GM10266 (cell line): Measurements from ENCODE around the gene CDKAL1.

Experiments
- DNase-seq: peaks from one replicate; pipeline ENCODE4 v3.0.0; 2012; ENCODE audit errors: extremely low spot score
- CTCF ChIP-seq: IDR thresholded peaks from 2 replicates; pipeline ENCODE4 v1.5.1; 2012; ENCODE audit warnings: mild to moderate bottlenecking, low read depth; ENCODE audit not compliant: control insufficient read depth, insufficient read depth; ENCODE audit errors: missing control alignments

The CDKAL1 gene

GRCh38 chr6:20559924-20560551 lies 25.8 kb downstream of the CDKAL1 start:
- DNase-seq = no peak
- no peak for TF ChIP-seq CTCF

- no peak for TF ChIP-seq CTCF
- no peak for DNase-seq
Observed at GRCh38 chr6:20563377-20563776, 29.1 kb downstream of the CDKAL1 start.

GRCh38 chr6:20564269-20564668 lies 30.0 kb downstream of the CDKAL1 start:
- TF ChIP-seq CTCF = peak; percentile 40
- DNase-seq = no peak

GRCh38 chr6:20564777-20565176 lies 30.5 kb downstream of the CDKAL1 start:
- TF ChIP-seq CTCF = no peak
- DNase-seq = no peak

- no peak for DNase-seq
- no peak for TF ChIP-seq CTCF
Observed at GRCh38 chr6:20565342-20565741, 31.1 kb downstream of the CDKAL1 start.

GRCh38 chr6:20566109-20566508 lies 31.9 kb downstream of the CDKAL1 start:
- no peak for DNase-seq
- TF ChIP-seq CTCF = no peak

- no peak for DNase-seq
- TF ChIP-seq CTCF = no peak
Observed at GRCh38 chr6:20569000-20569610, 34.8 kb downstream of the CDKAL1 start.
